Measurements from ENCODE around the gene TMC1.

The TMC1 gene

DNA sequence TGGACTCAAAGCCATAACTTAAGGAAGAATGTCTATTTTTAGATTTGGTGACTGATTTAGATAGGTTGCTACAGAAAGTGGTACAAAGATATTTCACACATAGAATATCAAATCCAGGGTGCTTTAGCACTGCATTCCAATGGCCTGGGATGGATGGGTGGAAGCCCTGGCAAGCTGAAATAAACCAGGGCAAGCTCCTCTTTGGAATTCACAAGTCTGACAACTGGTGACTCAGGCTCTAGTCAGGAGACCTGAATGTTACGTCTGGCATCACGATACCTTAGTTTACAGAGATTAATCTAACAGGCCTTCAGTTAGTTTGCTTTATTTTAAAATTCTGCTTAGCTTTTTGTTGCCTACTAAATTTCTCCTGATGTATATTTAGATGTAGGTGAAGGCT lies 144.0 kb downstream of the TMC1 start:
- H3K4me3 ChIP-seq (ENCODE audit: low read depth, low read length): no peak overlapping the region
- no peak for DNase-seq (ENCODE audit: low read depth)
- TF ChIP-seq CTCF (IDR thresholded peaks at IDR 0.05; ENCODE audit: low read depth, low read length): no peak
- no peak for TF ChIP-seq POLR2A (IDR thresholded peaks at IDR 0.05; ENCODE audit: extremely low read depth, insufficient read length)
- TF ChIP-seq MAX (IDR thresholded peaks at IDR 0.05; ENCODE audit: low read depth, low read length): no peak
- TF ChIP-seq MYC (IDR thresholded peaks at IDR 0.05; ENCODE audit: low read depth, low read length): no peak

DNA sequence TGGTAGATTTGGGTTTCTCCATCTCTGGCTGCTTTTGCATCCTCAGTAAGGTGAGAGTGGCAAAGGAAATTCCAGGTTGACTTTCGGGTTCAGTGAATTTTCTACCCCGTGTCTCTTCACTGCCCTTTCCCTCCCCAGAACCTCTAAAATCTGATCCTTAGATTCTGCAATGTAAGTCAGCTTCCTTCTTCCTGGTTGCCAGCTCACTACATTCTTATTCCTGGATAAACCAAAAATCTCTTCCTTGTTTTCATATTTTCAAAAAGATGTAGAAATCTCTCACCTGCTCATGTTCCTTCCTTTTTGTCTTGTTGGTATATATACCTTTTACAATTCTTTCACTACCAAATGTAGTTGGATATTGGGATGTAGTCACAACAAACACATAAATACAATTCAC lies 145.8 kb downstream of the TMC1 start:
- DNase-seq (ENCODE audit: low read depth): no peak
- no peak overlapping the region for H3K4me3 ChIP-seq (ENCODE audit: low read depth, low read length)
- TF ChIP-seq MYC (IDR thresholded peaks at IDR 0.05; ENCODE audit: low read depth, low read length) (no peak), MAX (IDR thresholded peaks at IDR 0.05; ENCODE audit: low read depth, low read length) (no peak), CTCF (IDR thresholded peaks at IDR 0.05; ENCODE audit: low read depth, low read length) (no peak), POLR2A (IDR thresholded peaks at IDR 0.05; ENCODE audit: extremely low read depth, insufficient read length) (no peak)

- TF ChIP-seq MAX (IDR thresholded peaks at IDR 0.05; ENCODE audit: low read depth, low read length): no peak
- no peak for TF ChIP-seq CTCF (IDR thresholded peaks at IDR 0.05; ENCODE audit: low read depth, low read length)
- H3K4me3 ChIP-seq (ENCODE audit: low read depth, low read length): no peak overlapping the region
- no peak for DNase-seq (ENCODE audit: low read depth)
Observed at GRCh38 chr9:72674961-72675360, 153.6 kb downstream of the TMC1 start.

- no peak for TF ChIP-seq CTCF (IDR thresholded peaks at IDR 0.05; ENCODE audit: low read depth, low read length)
- no peak for TF ChIP-seq MYC (IDR thresholded peaks at IDR 0.05; ENCODE audit: low read depth, low read length)
- no peak for DNase-seq (ENCODE audit: low read depth)
- no peak overlapping the region for H3K4me3 ChIP-seq (ENCODE audit: low read depth, low read length)
Observed at GRCh38 chr9:72675586-72675985, 154.2 kb downstream of the TMC1 start.

DNA sequence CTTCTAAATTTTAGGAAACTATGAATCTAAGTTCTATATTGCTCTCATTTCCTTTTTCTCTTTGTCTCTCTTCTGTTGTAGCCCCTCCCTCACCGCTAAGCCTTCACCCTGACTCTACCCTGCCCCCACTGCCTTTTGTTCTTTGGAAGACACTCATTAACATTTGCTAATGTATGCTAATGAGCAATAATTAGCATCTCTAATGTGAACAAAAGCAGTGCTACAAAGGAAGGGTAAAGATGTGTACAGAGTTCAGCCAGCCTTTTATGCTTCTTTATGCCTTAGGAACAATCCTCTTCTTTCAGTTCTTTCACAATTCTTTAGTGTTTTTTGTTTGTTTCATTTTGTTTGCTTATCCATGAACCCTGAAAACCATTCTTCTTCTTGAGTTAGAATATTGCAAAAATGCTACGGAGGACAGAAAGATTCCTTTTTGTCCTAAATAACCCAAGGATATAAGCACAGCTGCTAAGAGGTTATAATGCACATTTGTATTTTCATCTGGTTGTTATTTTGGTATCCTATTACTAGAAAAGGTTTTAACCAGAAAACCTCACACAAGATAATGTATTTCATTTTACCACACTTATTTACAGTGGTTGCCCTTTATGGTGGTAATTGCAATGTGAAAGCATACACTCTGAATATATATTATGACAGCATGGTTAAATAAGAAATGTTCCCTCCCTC lies 159.3 kb downstream of the TMC1 start:
- no peak for DNase-seq (ENCODE audit: low read depth)
- no peak overlapping the region for H3K4me3 ChIP-seq (ENCODE audit: low read depth, low read length)
- no peak for TF ChIP-seq POLR2A (IDR thresholded peaks at IDR 0.05; ENCODE audit: extremely low read depth, insufficient read length)
- TF ChIP-seq CTCF (IDR thresholded peaks at IDR 0.05; ENCODE audit: low read depth, low read length): no peak

GRCh38 chr9:72681283-72681630 lies 159.8 kb downstream of the TMC1 start:
- DNase-seq (ENCODE audit: low read depth): no peak
- no peak overlapping the region for H3K4me3 ChIP-seq (ENCODE audit: low read depth, low read length)

More at GRCh38 chr9:72681283-72681630, 159.8 kb downstream of the TMC1 start:
- TF ChIP-seq CTCF (IDR thresholded peaks at IDR 0.05; ENCODE audit: low read depth, low read length) (no peak), MYC (IDR thresholded peaks at IDR 0.05; ENCODE audit: low read depth, low read length) (no peak), POLR2A (IDR thresholded peaks at IDR 0.05; ENCODE audit: extremely low read depth, insufficient read length) (no peak)

All from NB4 (cell line).